ENCODE results near the gene BORCS5.

Gene BORCS5

DNA sequence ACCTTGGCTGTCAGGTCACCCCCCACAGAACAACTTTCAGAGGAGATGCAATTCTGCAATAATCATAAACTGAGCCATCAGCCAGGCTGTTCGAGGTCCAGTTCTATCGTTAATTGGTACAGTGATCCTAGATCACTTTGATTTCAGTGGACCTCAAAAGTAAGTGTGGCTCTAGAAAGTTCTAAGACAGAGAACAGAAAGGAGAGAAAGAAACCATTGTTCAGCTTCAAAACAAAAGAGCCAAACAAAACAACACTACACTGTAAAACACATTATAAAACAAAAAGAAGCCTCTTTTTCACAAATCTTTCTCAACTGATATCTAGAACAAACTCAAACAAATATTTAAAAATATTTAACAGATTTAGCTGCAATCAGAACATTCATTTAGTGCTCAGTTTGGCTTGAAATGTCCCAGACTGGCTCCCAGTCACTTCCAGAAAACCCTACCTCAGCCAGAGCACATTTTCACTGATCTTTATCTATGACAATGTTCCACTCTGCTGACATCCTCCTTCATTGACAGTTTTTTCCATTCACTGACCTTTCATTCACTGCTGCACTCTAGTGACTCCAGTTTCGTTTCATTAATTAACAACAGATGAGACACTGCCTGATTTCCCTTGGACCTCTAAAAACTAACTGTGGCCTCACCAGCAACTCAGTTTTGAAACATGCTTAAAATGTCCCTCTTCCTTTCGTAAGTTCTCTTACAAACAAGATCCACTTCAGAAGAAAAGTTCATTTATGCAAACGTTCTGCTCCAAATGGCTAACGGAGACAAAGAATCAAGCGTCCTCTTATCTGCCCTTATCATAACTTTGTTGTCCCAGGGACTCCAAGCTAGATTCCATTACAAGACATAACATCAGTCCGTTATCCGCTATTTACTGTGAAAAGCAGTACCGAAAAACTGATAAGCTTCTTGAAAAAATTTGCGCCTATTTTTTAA lies 148.9 kb downstream of the BORCS5 start (continued):
- TF ChIP-seq, protein P1, sequence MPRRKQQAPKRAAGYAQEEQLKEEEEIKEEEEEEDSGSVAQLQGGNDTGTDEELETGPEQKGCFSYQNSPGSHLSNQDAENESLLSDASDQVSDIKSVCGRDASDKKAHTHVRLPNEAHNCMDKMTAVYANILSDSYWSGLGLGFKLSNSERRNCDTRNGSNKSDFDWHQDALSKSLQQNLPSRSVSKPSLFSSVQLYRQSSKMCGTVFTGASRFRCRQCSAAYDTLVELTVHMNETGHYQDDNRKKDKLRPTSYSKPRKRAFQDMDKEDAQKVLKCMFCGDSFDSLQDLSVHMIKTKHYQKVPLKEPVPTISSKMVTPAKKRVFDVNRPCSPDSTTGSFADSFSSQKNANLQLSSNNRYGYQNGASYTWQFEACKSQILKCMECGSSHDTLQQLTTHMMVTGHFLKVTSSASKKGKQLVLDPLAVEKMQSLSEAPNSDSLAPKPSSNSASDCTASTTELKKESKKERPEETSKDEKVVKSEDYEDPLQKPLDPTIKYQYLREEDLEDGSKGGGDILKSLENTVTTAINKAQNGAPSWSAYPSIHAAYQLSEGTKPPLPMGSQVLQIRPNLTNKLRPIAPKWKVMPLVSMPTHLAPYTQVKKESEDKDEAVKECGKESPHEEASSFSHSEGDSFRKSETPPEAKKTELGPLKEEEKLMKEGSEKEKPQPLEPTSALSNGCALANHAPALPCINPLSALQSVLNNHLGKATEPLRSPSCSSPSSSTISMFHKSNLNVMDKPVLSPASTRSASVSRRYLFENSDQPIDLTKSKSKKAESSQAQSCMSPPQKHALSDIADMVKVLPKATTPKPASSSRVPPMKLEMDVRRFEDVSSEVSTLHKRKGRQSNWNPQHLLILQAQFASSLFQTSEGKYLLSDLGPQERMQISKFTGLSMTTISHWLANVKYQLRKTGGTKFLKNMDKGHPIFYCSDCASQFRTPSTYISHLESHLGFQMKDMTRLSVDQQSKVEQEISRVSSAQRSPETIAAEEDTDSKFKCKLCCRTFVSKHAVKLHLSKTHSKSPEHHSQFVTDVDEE (CRISPR knock-in tag; IDR thresholded peaks at IDR 0.05) = peak; percentile 73; the same call in 1 of the 2 replicates

DNA sequence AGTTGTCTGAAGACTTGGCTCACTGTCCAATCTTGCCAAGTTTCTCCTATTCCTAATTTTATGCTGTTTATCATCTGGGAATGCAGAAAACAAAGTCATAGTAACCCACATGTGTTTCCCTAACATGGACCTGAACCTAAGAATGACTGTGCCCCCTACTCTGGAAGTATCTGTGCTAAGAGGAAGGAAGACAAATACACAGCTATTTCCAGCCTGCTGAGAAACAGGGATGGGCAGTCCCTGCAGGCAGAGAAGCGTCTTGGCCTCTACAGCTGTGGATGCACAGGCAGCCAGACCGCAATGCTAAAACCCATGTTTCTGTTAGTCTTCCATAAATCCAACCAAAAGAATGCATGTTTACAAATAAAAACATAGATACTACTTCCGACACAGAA lies 149.6 kb downstream of the BORCS5 start:
- peak; percentile 28 for ATAC-seq
- TF ChIP-seq RARB (CRISPR knock-in tag; IDR thresholded peaks at IDR 0.05) (no peak), GLIS3 (CRISPR knock-in tag; IDR thresholded peaks at IDR 0.05) (no peak), ZNF8 (CRISPR knock-in tag; IDR thresholded peaks at IDR 0.05) (no peak), ESRRG (CRISPR knock-in tag; IDR thresholded peaks at IDR 0.05) (no peak), ZNF565 (CRISPR knock-in tag; conservative IDR thresholded peaks at IDR 0.05; ENCODE audit: low read depth) (no peak), ZNF70 (CRISPR knock-in tag; IDR thresholded peaks at IDR 0.05) (no peak)
- TF ChIP-seq, protein P1 (CRISPR knock-in tag; IDR thresholded peaks at IDR 0.05) = no peak

DNA sequence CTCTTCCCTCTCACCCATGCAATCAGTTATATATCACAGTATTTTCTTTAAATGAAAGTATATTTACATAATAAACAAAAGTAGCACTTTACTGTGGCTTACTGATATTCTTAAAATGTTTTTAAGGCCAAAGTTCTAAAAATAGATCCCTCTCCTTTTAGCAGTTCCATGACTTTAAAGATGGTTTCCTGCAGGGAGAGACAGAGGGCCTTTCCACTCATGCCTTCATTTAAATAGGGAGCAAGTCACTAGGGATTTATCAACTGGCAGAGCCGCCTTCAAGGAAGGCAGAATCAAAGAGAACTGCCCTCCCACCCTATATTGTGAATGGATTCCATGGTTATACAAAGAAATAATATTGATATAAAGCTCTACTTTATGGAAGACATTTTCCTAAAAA lies 150.2 kb downstream of the BORCS5 start:
- ATAC-seq = no peak
- TF ChIP-seq, protein P2, sequence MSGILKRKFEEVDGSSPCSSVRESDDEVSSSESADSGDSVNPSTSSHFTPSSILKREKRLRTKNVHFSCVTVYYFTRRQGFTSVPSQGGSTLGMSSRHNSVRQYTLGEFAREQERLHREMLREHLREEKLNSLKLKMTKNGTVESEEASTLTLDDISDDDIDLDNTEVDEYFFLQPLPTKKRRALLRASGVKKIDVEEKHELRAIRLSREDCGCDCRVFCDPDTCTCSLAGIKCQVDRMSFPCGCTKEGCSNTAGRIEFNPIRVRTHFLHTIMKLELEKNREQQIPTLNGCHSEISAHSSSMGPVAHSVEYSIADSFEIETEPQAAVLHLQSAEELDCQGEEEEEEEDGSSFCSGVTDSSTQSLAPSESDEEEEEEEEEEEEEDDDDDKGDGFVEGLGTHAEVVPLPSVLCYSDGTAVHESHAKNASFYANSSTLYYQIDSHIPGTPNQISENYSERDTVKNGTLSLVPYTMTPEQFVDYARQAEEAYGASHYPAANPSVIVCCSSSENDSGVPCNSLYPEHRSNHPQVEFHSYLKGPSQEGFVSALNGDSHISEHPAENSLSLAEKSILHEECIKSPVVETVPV (CRISPR knock-in tag; IDR thresholded peaks at IDR 0.05) = no peak
- TF ChIP-seq BACH2 (CRISPR knock-in tag; IDR thresholded peaks at IDR 0.05; ENCODE audit: borderline replicate concordance) = no peak
- no peak for TF ChIP-seq ESRRG (CRISPR knock-in tag; IDR thresholded peaks at IDR 0.05)
- TF ChIP-seq PPARA (CRISPR knock-in tag; IDR thresholded peaks at IDR 0.05; ENCODE audit: borderline replicate concordance) = no peak
- TF ChIP-seq CSDC2 (CRISPR knock-in tag; IDR thresholded peaks at IDR 0.05) = no peak
- TF ChIP-seq ARNTL (CRISPR knock-in tag; IDR thresholded peaks at IDR 0.05; ENCODE audit: borderline replicate concordance, low read depth) = no peak
- TF ChIP-seq ZNF8 (CRISPR knock-in tag; IDR thresholded peaks at IDR 0.05) = no peak
- TF ChIP-seq TCF4 (CRISPR knock-in tag; IDR thresholded peaks at IDR 0.05; ENCODE audit: borderline replicate concordance) = no peak
- no peak for TF ChIP-seq ZFP30 (CRISPR knock-in tag; IDR thresholded peaks at IDR 0.05)
- TF ChIP-seq ZC3H10 (CRISPR knock-in tag; IDR thresholded peaks at IDR 0.05) = no peak

DNA sequence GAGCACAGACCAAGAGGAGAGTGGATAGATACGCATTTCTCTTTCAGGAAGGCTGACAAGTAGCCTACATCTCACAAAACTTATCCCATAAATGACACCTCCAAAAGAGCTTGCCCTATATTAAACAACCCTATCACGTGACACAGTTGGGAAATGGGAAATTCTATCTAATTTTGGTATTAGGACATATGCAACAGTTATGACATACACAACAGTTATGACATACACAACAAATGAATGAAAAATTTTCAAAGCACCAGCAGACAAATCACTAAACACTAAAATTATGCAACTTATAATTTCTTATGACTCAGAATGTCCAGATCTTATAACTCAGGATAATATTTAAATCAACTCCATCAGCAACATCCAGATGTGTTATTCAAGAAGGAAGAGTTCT lies 151.7 kb downstream of the BORCS5 start:
- TF ChIP-seq TCF4 (CRISPR knock-in tag; IDR thresholded peaks at IDR 0.05; ENCODE audit: borderline replicate concordance) = no peak
- TF ChIP-seq BACH2 (CRISPR knock-in tag; IDR thresholded peaks at IDR 0.05; ENCODE audit: borderline replicate concordance) = no peak
- TF ChIP-seq ZC3H10 (CRISPR knock-in tag; IDR thresholded peaks at IDR 0.05) = no peak
- no peak for TF ChIP-seq ZNF565 (CRISPR knock-in tag; conservative IDR thresholded peaks at IDR 0.05; ENCODE audit: low read depth)
- TF ChIP-seq ZNF70 (CRISPR knock-in tag; IDR thresholded peaks at IDR 0.05) = no peak
- no peak for TF ChIP-seq TOX (CRISPR knock-in tag; IDR thresholded peaks at IDR 0.05; ENCODE audit: borderline replicate concordance)
- TF ChIP-seq PPARA (CRISPR knock-in tag; IDR thresholded peaks at IDR 0.05; ENCODE audit: borderline replicate concordance) = no peak
- TF ChIP-seq ZNF8 (CRISPR knock-in tag; IDR thresholded peaks at IDR 0.05) = no peak
- TF ChIP-seq GLIS3 (CRISPR knock-in tag; IDR thresholded peaks at IDR 0.05) = no peak
- TF ChIP-seq ARNTL (CRISPR knock-in tag; IDR thresholded peaks at IDR 0.05; ENCODE audit: borderline replicate concordance, low read depth) = no peak
- TF ChIP-seq CSDC2 (CRISPR knock-in tag; IDR thresholded peaks at IDR 0.05) = no peak

DNA sequence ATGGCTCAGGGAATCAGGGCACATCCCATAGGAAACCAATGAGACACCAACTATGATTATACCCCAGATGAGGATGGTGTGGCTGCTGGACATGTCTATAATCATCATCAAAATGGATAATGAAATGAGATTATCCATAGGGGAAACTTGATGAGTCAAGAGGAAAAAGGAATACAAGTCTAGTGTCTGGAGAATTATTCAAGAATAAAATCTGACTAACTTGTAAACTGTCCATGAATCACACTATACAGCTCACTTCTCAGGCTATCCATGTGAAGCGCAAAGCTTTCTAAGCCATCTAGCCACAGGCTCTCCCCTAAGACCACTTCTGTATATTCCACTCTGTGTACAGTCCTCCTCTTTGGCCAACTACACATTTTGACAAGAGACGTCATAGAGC lies 153.3 kb downstream of the BORCS5 start:
- peak; percentile 73 for ATAC-seq
- TF ChIP-seq ZNF70 (CRISPR knock-in tag; IDR thresholded peaks at IDR 0.05) (no peak), ISL1 (CRISPR knock-in tag; IDR thresholded peaks at IDR 0.05) (0 out of 2 replicates have a peak, but pooled peaks have one; percentile 26)
- TF ChIP-seq, protein P3, sequence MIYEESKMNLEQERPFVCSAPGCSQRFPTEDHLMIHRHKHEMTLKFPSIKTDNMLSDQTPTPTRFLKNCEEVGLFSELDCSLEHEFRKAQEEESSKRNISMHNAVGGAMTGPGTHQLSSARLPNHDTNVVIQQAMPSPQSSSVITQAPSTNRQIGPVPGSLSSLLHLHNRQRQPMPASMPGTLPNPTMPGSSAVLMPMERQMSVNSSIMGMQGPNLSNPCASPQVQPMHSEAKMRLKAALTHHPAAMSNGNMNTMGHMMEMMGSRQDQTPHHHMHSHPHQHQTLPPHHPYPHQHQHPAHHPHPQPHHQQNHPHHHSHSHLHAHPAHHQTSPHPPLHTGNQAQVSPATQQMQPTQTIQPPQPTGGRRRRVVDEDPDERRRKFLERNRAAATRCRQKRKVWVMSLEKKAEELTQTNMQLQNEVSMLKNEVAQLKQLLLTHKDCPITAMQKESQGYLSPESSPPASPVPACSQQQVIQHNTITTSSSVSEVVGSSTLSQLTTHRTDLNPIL (CRISPR knock-in tag; IDR thresholded peaks at IDR 0.05; ENCODE audit: low read depth) = no peak

More for the DNA sequence above, 151.7 kb downstream of the BORCS5 start:
- ATAC-seq = no peak

All from SK-N-SH treated with all-trans-retinoic acid at 6 μM for 48 hours (cell line).